GM21825 (cell line): ENCODE results near the gene MMP11.

Experiments used
- ATAC-seq: cut with Tn5 transposase; IDR thresholded peaks from one replicate; pipeline ENCODE4 v1.9.1; 2021; ENCODE audit warnings: mild to moderate bottlenecking, moderate library complexity; ENCODE audit not compliant: unreplicated experiment

Gene MMP11

DNA sequence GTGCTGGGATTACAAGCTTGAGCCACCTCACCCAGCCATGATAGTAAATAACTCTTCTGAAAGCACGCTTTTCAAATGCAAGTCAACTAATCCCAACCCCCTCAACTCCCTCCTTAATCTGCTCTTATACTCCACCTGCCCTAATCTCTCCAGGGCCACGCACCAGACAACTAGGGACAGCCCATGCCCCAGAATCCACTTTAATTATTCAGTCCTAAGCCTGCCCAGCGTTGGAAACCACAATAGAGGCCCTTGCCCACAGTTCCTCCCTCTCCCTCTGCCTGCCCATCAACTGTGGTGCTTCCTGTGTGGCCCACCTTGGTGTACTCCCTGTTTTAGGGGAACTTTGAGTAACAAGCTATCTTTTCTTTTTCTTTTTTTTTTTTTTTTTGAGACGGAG is 15.8 kb upstream of the MMP11 start:
- ATAC-seq: no peak

DNA sequence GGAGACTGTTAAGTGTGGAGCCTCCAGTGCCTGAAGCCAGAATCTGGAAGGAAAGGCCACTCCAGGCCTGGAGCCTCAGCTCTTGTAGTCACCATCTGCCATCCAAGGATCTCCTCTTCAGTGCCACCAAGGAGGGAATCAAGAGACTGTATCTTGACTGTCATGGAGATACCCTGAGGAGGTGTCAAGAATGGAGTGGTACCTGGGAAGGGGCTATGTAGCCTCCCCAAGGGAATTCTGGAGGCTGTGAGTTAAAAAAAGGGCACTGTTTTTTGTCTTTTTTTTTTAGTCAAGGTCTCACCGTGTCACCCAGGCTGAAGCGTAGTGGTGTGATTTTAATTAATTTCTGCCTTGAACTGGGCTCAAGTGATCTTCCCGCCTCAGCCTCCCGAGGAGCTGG is 13.1 kb upstream of the MMP11 start:
- ATAC-seq: no peak

DNA sequence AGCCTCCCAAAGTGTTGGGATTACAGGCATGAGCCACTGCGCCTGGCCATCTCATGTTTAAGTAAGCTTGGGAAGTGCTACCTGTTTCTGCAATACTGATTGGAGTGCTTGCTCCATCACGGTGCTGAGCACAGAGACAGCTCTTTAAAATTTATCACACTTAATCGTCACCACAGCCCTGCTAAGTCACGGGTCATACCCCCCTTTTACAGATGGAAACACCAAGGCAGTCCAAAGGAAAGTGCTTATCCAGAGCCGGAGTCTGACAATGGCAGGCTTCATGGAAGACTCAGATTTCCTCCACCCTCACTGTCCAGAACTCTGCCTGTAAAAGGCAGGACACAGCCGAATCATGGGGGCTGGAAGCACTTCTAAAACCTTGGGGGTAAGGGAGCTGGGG is 12.6 kb upstream of the MMP11 start:
- ATAC-seq: no peak

DNA sequence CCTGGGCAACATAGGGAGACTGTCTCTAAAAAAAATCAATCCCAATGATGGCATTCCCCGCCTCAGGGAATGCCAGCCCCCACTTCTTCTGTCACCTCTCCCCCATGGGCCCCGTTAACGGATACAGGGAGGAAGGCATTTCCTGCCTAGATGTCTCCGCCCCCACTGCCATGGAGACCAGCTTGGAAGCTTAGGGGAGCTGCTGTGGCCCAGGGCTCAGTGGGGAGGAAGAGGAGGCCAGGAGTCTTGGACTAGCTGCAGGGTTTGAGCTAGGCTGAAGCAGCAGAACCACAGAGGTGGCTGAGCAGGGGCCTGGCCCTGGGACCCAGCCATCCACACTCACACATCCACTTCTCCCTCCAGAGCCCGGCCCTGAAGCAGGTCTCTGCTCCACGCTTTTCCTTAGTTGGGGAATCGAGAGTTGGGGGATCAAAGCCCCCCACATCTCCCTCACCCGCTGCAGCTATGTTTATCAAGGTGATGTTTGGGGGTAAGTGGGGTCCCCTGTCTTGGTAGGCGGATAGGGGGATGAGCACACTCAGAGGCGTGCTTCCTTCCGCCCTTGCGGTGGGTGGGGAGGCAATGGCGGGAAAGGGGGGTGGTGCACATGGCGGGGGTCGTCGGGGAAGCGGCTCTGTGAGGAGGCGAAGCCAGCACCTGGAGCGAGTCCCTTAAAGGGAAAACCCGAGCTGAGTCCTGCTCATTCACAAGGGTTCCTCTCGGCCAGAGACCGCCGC is 9.6 kb upstream of the MMP11 start, which contains the start of gene C22orf15:
C22orf15 (plus strand) TSS at position 149 of the 737 bp plus-strand sequence; CDS start at position 466, 317 bp downstream.
- no peak for ATAC-seq

DNA sequence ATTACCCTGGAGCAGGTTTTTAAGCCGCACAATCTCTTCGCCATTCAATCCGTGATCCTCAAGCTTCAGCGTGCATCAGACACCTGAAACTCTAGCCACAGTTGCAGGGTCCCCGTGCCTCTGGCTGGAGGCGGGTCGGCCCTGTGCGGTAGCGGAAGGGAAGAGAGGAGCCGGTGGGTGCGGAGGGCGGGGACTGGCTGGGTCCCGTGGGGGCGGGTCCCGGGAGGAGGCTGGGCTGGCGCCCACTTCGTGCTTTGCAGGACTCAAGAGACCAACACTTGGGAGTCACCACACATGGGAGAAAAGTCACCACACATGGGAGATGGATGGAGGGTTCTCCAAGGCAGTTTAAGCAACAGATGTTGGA is 9.1 kb upstream of the MMP11 start:
- ATAC-seq: no peak

DNA sequence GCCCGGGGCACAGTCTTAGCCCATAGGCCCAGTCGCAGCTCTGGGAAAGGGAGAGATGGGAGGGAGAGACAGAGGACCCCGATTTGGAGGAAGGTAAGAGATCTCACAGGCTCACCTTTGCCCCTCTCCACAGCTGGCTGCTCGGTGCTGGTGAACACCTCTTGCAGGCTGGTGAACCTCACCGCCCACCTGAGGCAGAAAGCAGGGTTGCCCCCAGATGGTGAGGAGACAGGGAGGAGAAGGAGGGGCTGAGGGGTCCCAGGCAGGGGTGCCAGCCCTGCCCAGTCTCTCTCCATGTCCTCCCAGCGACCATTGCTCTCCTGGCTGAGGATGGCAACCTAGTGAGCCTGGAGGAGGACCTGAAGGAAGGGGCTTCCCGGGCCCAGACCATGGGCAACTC is 8.7 kb upstream of the MMP11 start:
- no peak for ATAC-seq

DNA sequence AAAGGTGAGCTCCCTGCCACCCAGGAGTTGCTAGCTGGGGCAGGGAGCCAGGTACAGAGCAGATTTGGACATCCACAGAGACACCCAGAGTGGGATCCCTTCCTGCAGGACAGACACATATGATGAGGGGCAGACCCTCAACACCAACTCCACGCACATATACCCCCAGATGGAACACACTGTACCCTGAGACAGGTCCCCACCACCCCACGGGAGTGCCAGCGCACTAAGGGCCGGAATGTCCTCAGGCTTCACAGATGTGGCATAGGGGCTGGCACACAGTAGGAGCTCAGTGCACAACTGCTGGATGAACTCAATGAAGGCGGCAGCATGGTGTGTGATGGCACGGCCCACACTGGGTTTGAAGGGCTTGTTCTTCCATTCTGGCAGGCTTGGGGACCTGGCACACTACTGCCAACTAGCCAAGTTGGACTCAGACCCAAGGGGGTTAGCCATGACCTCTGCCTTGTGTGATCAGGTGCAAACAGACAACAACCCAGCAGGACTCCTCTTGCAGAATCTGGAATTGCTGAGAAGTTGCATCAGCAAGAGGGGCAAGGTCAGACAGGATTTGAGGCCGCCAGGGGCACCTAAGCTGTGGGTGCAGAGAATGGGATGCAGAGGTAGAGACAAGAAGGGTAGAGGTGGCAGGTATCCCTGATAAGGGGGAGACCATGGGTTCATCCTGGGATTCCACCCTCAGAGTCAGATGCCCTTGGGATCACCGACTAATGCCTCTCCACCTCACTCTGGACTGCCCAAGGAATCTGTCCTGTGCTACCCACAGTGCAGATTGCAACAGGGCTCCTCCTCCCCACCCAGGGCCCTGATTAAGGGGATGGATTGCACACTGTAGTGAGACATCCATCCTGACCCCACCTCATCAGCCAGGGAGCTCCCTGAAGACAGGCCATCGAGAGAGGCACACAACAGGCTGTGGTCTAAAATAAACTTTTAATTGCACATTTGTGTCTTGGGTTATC is 7.5 kb upstream of the MMP11 start:
- ATAC-seq: no peak

DNA sequence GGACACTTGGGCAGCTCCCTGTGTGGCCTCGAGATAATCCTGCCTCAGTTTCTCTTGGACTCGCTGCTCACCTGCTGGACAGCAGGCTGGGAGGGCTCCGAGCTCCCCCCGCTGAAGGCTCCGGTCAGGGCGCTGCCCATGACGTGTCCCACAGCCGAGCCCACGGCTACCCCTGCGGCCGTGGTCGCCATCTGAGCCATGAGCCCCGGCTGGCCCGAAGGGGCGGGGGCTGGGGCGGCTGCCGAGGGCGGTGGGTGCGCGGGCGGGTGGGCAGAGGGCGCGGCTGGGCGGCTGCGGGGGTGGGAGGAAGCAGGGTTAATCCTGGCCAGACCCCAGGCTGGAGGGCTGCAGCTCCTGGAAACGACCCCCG is 5.4 kb upstream of the MMP11 start:
- no peak for ATAC-seq

DNA sequence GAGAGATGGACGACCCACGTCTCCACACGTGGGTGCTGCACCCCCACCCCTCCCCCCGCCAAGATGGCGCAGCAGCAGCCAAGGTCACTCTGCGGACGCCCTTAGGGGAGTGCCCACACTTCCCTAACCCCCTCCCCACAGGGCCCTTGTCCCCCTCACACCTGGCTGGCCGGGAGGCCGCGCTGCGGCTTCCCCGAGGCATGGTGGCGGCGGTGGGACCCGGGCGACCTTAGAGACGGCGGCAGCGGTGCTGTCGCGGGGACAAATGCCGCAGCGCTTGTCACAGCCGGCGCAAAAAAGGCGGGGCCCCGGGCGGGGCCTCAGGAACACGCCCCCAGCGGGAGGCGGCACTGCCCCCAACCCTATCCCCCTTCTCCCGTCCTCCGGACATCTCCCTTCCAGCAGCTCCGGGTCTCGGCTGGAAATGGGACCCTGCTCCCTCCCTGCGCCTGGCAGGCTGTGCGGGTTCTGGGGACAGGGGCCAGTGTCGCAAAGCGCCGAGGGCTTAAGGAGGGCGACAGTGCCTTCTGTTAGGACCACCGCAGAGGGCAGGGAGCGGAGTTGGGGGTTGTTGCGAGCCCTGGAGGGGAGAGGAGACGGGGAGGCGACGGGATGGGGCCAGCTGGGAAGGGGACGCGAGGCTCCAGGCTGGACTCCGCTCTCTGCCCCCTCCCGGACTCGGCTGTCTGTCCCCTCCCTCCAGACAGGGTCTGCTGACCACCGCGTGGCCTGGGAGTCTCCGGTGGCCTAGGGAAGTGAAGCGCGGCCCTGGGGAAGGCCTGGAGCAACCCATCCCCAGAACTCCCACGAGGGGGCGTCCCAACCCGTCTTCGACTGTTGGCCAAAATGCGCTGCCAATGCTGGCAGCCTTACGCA is 4.7 kb upstream of the MMP11 start, which contains the start of gene CHCHD10:
CHCHD10 (minus strand) TSS at position 300 of the 876 bp plus-strand sequence; CDS start at position 202, 98 bp downstream.
- peak; percentile 35 for ATAC-seq

DNA sequence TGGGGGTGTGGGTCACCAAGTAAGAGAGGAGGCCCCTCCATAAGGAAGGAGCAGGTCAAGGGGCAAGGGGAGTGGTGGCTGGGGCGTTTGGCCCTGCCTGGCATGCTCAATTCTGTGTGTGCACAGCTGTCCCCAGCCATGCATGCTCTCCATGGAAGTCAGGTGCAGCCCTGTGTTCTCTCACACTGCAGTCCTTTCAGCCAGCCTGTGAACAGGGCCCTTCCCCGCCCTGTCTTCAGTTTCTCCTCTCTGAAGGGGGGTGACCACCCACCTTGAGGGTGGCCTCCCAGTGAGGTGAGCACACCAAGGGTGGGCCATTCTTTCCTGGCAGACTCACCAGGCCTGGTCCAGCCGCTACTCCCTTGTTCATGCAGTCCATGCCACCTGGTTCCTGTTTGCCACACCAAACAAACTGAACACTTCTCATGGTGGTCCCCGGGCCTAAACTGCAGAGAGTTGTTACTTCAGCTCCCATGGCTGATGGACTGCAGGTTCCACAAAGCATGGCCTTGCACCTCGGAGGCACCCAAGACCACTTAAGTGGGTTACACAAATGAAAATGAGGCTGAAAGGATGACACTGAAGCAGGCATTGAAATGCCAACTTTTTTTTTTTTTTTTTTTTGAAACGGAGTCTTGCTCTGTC is 3.2 kb upstream of the MMP11 start:
- no peak for ATAC-seq

DNA sequence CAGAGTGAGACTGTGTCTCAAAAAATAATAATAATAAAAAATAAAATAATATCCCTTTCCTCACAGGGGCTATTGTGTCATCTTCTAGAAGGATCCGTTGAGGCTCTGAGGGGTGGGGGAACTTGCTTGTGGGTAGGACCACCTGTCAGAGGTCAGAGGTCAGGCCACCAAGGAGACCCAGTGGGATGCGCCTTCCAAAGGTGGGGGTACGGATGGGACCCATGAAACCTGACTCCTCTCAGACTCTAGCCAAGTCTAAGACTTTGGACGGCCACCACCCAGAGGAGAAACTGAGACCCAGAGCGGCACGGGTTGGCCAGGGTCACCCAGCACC is 367 bp upstream of the MMP11 start:
- ATAC-seq: no peak

DNA sequence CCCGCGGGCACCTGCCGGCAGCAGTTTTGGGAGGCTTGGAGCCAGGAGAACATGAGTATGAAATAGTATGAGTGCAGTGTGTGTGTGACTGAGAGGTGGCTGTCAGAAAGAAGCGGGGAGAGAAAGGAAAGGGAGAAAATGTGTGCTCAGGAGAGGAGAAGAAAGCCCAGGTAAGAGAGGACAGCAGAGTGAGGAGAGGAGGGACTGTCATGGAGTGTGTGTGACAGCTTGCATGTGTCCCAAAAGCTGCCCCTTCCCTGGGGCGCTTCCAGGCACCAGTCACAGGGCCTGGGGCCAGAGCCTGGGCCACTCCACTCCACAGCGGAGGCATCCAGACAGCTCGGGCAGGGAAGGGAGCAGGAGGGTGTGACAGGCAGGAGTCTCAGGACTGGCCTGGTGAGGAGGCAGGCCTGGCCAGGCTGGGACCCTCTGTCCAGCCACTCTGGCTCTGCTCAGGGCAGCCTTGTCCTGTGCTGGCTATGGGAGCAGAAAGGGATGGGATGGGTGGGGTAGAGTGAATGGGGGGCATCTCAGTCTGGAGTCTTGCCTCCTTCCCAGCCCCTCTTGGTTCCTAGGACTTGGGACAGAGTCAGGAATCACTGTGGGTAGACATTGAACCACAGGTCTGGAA is 949 bp downstream of the MMP11 start:
- ATAC-seq: no peak

DNA sequence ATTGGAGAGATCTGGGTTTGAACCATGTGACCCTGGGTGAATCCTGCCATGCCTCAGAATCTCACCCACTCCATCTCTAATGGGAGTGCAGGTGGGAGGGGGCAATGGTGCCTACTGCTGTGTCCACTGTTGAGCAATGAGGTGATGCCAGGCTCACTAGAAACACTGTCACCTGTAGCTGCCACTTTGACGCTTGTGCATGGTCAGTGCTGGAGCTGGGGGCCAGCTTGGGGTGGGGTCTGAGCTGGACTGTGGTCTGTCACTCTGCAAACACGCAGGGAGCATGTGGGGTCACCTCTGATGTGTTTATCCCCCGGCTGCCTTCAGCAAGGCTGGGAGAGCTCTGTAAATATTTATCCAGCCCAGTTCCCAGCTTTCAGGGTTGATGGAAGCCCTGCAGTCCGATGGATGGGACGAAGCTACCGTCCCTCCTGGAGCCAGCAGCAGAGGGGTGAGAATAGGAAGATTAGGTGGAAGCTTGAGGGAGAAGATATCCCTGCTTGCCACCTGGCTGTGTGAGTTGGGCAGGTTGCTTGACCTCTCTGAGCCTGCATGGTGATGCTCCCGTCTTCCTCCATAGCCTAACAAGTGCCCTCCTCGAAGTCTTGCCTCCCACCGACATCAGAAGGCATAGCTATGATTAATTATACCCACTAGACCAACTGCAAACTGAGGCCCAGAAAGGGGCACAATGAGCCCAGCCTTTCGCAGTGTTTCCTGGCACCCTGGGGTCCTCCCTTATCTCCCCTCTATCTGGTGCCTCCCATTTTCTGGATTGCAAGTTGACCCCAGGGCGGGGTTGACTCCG is 1.7 kb downstream of the MMP11 start:
- ATAC-seq: no peak

DNA sequence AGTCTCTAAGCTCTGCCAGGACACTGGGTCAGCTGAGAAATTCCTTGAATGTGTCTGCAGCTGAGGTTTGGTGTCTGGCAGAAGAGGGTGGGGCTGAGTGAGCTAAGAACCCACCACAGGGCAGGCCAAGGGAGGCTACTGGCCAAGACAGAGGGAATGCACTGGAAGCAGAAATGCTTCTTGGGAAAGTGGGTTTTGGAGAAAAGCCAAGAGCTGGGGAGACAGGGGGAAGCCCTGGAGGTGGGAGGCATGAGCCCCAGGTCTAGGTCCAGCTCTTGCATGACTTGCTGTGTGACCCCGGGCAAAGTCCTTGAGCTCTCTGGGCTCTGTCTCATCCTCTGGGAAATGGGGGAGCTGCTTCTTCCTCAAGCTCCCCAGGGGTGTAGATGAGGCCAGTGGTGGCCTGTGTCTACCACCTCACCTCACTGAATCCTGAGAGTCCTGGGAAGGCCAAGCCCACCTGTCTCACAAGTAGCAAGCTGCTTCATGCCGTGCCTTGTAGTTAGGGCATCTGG is 2.3 kb downstream of the MMP11 start:
- ATAC-seq: no peak

DNA sequence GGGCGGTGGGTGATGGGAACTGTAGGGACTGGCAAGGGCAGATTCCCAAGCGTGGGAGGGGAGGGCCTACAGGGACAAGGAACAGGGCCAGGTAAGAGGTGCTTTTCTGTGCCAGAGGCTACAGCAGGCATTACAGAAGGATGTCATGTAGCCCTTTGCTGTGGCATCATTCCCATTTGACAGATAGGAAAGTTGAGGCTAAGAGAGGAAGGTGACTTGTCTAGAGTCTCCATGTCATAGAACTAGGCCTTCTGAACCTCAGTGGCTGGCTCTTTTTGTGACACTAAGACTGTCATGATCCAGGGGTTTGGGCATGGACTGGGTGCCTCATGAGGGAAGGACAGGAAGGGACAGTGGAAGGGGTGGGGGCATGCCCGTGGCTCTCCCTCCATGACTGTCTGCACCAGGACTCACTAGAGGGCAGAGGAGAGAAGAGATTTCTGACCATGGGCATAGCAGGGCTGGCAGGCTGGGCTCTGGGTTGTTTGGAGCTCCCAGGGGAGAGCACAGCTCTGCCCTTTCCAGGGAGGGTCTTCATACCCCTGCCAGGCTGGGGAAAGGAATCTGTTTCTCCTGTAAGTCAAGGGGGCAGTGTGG is 3.2 kb downstream of the MMP11 start:
- ATAC-seq: no peak

DNA sequence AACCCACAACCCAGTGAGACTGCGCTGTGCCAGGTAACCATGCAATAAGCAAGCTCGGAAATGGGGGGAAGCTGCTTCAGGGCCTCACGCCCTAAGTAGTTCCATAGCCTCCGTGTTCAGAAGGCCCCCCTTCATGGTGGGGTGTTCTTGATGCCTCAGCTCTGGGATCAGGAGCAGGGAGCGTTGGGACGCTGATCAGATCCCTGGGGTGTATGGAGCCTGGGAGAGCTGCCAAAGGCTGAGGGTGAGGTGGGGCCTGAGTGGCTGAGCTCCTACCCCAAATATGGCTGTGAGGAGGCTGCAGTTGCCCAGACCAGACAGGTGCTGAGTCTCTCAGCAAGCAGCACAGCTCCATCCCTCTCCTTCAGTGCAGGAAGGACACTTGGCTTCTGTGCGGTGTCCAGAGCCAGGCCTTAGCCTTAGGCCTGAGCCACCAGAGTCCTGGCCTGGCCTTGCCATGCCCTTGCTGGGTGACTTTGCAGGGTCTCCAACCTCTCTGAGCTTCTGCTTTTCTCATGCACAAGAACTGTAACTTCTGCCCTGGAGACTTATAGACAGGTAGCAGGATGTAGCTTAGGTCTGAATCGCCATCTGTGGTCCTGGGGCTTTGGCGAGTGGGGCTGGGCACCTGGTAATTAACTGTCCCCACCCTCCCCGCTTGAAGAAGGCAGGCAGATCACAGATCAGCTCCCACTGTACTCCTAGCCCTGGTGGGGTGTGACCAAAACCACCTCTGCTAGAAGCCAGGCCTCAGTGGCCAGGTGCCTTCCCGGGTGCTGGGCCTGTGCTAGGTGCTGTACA is 5.3 kb downstream of the MMP11 start:
- no peak for ATAC-seq

DNA sequence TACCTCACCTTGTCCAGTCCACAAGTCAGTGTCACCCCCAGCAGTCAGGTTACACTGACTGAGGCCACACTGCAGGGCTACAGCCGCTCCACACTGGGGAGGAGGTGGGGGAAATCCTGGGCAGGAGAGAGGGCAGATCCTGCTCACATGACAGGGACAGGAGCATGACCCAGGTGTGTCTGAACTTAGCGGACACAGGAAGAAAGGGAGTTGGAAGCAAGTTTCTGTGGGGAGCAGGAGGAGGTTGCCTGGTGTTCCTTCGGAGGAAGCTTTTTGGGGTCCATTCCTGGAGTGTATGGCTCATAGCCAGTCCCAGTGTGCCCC is 5.9 kb downstream of the MMP11 start:
- no peak for ATAC-seq

DNA sequence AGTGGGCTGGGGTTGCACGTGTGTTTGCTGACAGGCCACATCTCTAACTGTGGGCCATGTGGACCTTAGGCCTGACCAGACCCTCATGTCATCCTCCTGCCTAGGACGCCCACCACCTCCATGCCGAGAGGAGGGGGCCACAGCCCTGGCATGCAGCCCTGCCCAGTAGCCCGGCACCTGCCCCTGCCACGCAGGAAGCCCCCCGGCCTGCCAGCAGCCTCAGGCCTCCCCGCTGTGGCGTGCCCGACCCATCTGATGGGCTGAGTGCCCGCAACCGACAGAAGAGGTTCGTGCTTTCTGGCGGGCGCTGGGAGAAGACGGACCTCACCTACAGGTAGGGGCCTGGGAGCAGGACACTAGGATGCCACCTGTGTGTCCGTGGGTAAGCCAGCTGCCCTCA is 6.4 kb downstream of the MMP11 start:
- no peak for ATAC-seq
